Activated CD4-positive, alpha-beta T cell treated with anti-CD3 and anti-CD28 coated beads for 24 hours (primary cell): ENCODE data around the gene LUC7L3.
"Not testable (repeated sequence)": the region's sequence is repeated elsewhere in the genome, so short reads cannot be mapped to it uniquely, and the experiment has no call there.

ENCODE experiments used
- DNase-seq, 2 donors: peaks; one replicate each; pipeline ENCODE4 v3.0.0-alpha.2; 2020; ENCODE audit warnings: low read depth in 2 of 2

LUC7L3 gene

GRCh38 chr17:50708050-50709000 is 11.1 kb upstream of the LUC7L3 start:
- DNase-seq = no peak

GRCh38 chr17:50709053-50709452 is 10.3 kb upstream of the LUC7L3 start:
- DNase-seq = not testable (repeated sequence)

- no peak for DNase-seq
These were observed 9.4 kb upstream of the LUC7L3 start for GRCh38 chr17:50710025-50710424.

- no peak for DNase-seq
These were observed 8.8 kb upstream of the LUC7L3 start for GRCh38 chr17:50710650-50711049.

- no peak for DNase-seq
These were observed 6.8 kb upstream of the LUC7L3 start for GRCh38 chr17:50712641-50713040.

GRCh38 chr17:50715471-50715870 is 3.9 kb upstream of the LUC7L3 start:
- no peak for DNase-seq

- no peak for DNase-seq
These were observed 756 bp downstream of the LUC7L3 start for GRCh38 chr17:50719924-50720794.

- no peak for DNase-seq
These were observed 2.0 kb downstream of the LUC7L3 start for GRCh38 chr17:50721194-50722010.

GRCh38 chr17:50722746-50723145 is 3.3 kb downstream of the LUC7L3 start:
- DNase-seq = no peak

GRCh38 chr17:50724622-50725021 is 5.2 kb downstream of the LUC7L3 start:
- DNase-seq = not testable (repeated sequence)

GRCh38 chr17:50725769-50726655 is 6.6 kb downstream of the LUC7L3 start:
- no peak for DNase-seq

- no peak for DNase-seq
These were observed 8.7 kb downstream of the LUC7L3 start for GRCh38 chr17:50728112-50728429.

- no peak for DNase-seq
These were observed 9.7 kb downstream of the LUC7L3 start for GRCh38 chr17:50728881-50729765.

GRCh38 chr17:50731575-50732460 is 12.4 kb downstream of the LUC7L3 start:
- no peak for DNase-seq

- no peak for DNase-seq
These were observed 15.9 kb downstream of the LUC7L3 start for GRCh38 chr17:50735287-50735686.

- no peak for DNase-seq
These were observed 17.8 kb downstream of the LUC7L3 start for GRCh38 chr17:50737118-50737698.

- no peak for DNase-seq
These were observed 19.7 kb downstream of the LUC7L3 start for GRCh38 chr17:50739098-50739497.

- no peak for DNase-seq
These were observed 26.2 kb downstream of the LUC7L3 start for GRCh38 chr17:50745631-50746030.
